Suprapubic skin (tissue), 4 donors: ENCODE measurements around the gene CHD2.

Experiments
- EP300 ChIP-seq: sonication (generic); formaldehyde crosslinking; IDR thresholded peaks from one replicate; pipeline ENCODE4 v1.6.1; 2017; ENCODE audit warnings: antibody characterized with exemption
- POLR2A ChIP-seq, 2 donors: fragments of 450-650 bp; IDR thresholded peaks; one replicate each; pipeline ENCODE4 v1.6.1; 2017; ENCODE audit warnings: antibody characterized with exemption in 2 of 2, mild to moderate bottlenecking in 2 of 2, moderate library complexity in 2 of 2
- POLR2AphosphoS5 ChIP-seq, 3 donors: sonication (generic); formaldehyde crosslinking; IDR thresholded peaks; one replicate each; pipeline ENCODE4 v1.6.1; 2017; ENCODE audit warnings: antibody characterized with exemption in 3 of 3
- TF ChIP-seq, protein P1 (sequence below), 2 donors: fragments of 200-600 bp in 1 of 2; fragments of 450-650 bp in 1 of 2; sonication (generic) in 1 of 2; IDR thresholded peaks; one replicate each; pipeline ENCODE4 v1.5.1; 2016 to 2019; ENCODE audit warnings: antibody characterized with exemption in 2 of 2, mild to moderate bottlenecking in 1 of 2, moderate library complexity in 1 of 2

DNA sequence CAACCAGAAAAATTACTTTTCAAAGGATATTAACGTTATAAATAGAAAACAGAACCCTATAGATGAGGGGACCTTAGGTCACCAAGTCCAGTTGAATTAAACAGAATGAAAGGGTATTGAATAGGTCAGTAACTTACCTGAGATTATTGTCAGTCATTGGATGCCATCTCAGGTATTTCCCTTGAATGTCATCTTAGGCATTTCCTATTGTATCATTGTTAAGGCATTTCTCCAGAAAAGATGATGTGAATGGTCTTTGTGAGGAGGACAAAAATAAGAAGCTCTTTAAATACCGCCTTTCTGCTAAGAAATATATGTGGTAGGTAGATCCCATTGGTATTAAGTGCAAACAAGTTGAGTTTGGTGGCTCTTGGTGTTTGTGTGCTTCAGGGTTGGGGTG, 55.6 kb downstream of the CHD2 start:
- TF ChIP-seq, protein P1, sequence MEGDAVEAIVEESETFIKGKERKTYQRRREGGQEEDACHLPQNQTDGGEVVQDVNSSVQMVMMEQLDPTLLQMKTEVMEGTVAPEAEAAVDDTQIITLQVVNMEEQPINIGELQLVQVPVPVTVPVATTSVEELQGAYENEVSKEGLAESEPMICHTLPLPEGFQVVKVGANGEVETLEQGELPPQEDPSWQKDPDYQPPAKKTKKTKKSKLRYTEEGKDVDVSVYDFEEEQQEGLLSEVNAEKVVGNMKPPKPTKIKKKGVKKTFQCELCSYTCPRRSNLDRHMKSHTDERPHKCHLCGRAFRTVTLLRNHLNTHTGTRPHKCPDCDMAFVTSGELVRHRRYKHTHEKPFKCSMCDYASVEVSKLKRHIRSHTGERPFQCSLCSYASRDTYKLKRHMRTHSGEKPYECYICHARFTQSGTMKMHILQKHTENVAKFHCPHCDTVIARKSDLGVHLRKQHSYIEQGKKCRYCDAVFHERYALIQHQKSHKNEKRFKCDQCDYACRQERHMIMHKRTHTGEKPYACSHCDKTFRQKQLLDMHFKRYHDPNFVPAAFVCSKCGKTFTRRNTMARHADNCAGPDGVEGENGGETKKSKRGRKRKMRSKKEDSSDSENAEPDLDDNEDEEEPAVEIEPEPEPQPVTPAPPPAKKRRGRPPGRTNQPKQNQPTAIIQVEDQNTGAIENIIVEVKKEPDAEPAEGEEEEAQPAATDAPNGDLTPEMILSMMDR (IDR thresholded peaks at IDR 0.05), result no peak
- TF ChIP-seq POLR2AphosphoS5 (IDR thresholded peaks at IDR 0.05), result no peak
- no peak for TF ChIP-seq POLR2A (IDR thresholded peaks at IDR 0.05)
- TF ChIP-seq EP300, result no peak
